Stimulated activated CD4-positive, alpha-beta T cell treated with anti-CD3 and anti-CD28 coated beads, Interleukin-1b, Interleukin-23, amount 100 ng/mL, for 24 hours (primary cell): ENCODE measurements around the gene PTPRN.

ENCODE experiments used
- DNase-seq, 4 experiments: peaks; one replicate each; pipeline ENCODE4 v3.0.0-alpha.2; 2020; ENCODE audit warnings: low read depth in 4 of 4, low spot score in 1 of 4

The PTPRN gene

DNA sequence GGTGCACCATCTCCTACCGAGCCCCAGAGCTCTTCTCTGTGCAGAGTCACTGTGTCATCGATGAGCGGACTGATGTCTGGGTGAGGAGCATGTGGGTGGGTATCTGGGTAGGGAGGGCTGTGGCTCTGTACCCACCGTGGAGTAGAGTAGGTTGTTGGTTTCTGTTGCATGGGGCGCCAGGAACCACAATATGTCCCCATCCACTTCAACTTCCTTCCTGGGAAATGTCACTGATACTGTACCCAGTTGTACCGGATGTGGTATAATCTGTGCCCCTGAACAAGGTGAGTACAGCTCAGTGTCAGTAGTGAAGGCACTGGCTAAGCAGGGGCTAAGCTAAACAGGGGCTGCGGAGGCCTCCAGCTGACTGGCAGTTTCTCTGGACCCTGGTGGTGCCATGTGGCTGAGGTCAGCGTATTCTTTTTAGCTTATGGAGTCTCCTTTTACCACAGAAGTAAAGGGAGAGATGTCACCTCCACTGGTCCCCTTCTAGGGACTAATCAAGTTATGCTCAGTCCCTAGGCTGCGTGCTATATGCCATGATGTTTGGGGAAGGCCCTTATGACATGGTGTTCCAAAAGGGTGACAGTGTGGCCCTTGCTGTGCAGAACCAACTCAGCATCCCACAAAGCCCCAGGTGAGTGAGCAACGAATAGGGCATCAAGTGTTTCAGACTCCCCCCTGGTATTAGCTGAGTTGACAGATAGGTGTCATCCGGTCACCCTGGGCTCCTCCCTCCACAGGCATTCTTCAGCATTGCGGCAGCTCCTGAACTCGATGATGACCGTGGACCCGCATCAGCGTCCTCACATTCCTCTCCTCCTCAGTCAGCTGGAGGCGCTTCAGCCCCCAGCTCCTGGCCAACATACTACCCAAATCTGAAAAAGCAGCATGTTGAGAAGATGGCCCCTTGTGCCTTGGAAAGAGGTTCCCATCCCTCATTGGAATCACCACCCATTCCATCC is 61.2 kb downstream of the PTPRN start:
- DNase-seq, result peak in 2 of 4 experiments; percentile 35 to 42

DNA sequence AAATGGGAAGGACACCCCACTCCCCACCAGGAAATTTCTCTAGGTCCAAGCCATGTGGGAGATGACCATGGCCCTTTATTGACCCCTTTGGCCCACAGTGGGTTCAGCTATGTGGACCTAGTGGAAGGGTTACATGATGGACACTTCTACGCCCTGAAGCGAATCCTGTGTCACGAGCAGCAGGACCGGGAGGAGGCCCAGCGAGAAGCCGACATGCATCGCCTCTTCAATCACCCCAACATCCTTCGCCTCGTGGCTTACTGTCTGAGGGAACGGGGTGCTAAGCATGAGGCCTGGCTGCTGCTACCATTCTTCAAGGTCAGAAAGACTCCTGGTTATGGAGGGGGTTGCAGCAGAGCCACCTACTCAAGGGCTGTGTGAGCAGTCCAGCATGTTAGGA is 62.6 kb downstream of the PTPRN start:
- no peak for DNase-seq

DNA sequence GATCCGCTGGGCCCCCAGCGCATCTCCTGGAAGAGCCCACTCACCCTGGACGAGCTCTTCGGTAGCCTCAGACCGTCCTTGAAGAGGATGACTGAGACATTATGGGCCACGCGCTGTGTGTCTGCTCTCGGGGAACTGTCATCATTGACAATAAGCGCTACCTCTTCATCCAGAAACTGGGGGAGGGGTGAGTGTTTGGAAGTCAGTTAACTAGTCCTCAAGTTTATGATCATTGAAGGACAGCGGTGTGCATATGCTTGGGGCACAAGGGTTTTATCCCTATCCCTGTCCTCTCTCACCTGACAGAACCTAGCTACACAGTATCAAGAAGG is 63.3 kb downstream of the PTPRN start:
- no peak for DNase-seq

DNA sequence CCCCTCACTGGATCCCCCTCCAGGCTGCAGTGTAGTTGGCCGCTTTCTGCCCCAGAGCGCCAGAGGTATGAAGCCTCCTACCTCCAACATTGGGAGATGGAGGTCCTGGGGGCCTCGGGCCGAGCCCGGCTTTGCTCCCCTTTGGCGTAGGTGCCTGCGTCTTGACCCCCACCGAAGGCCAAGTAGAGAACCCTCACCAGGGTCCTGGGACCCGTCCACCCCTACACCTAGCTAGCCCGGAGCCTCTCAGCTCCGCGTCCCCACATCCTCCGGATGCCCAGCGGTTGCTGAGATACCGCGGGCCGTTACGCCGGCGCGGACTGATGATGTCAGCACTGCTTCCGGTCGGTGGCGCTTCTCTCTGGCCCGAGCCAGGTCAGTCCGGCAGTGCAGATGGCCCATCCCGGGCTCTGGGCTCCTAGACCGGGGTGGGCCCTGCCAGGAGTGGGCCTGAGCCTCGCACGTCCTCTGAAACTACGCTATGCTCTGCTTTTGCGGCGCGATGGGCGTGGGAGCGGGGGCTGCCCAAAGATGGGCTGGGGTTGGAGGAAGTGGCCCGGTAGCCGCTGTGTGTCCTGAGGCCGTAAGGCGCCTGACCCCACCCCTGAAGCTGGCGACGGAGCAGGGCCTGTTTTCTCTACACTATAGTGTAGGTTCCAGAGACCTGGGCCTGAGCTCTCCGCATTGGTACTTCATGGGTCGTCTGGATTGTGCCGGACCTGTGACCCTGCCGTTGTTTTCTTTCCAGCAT is 63.9 kb downstream of the PTPRN start, which contains the start of the genes GLB1L and STK16:
GLB1L (minus strand) TSS at position 297 of the 751 bp plus-strand sequence. CDS start 1,871 bp downstream, outside the sequence.
STK16 (plus strand) TSS at position 332 of the 751 bp plus-strand sequence. CDS start 521 bp downstream, outside the sequence.
- peak; percentile 76 to 88 (median 83) for DNase-seq

DNA sequence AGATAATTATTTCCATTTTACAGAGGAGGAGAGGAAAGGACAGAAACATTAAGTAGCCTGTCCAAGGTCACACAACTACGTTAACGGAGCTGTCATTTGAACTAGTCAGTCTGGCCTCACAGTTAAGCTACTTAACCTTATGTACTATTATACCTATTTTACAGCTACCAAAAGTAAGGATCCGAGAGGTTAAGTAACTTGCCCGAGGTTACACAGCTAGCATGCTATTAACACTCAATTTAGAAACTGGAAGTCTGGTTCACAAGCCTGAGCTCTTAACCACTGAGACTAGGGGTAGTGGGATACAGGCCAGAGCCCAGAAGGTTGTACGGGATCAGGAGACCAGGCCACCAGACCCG is 64.4 kb downstream of the PTPRN start:
- no peak for DNase-seq

DNA sequence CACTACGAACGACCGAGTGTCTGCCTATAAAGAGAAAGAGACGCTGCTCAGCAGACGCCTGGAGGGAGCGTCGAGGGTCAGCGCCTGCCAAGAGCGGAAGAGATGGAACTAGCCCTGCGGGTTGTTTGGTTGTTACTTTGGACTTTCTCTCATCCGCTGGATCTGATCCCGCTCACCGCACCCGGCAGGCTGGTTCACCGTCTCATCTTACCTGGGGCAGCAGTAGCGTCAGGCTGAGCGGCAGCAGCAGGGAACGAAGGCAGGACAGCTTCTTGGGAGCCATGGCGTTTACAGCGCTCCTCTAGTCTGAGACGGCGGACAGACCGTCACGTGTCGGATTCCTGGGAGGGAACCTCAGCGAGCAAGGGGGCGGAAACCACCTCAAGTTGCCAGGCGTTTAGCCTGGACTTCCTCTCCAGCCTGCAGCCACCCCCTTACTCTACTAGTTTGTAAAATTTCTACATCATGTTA is 65.9 kb downstream of the PTPRN start:
- no peak for DNase-seq
